H1 (cell line): ENCODE measurements around the gene CAMSAP1. TPM values are rescaled to one million over a fixed set of nuclear protein-coding genes. Genes with fewer than 3 reads are reported as not detected.

Experiments
- CBX5 ChIP-seq: fragments of 300-800, 300-1000 bp; sonication (generic); IDR thresholded peaks from 2 replicates; pipeline ENCODE4 v1.7.1; 2016; ENCODE audit warnings: antibody characterized with exemption, low read length, low read depth
- SP2 ChIP-seq: IDR thresholded peaks from 2 replicates; pipeline ENCODE4 v1.6.1; 2012; ENCODE audit warnings: mild to moderate bottlenecking, low read length, inconsistent platforms
- SUZ12 ChIP-seq: fragments of 200-600 bp; sonication (generic); IDR thresholded peaks from 2 replicates; pipeline ENCODE4 v1.6.1; 2012; ENCODE audit warnings: mild to moderate bottlenecking, inconsistent platforms, low read length, moderate library complexity, mixed read lengths
- USF2 ChIP-seq: IDR thresholded peaks from 2 replicates; pipeline ENCODE4 v1.6.1; 2011; ENCODE audit warnings: low read length, improper control_type of control experiment
- polyA plus RNA-seq, 7 experiments: library from polyadenylated mRNA; depleted of rRNA in 3 of 7; stranded (reverse) in 5 of 7; unstranded in 2 of 7; fragments of >200 nt in 5 of 7; fragments of 200-250 nt in 2 of 7; gene quantifications; 1 replicate in 5 of 7; 2 replicates in 1 of 7; 4 replicates in 1 of 7; pipeline versions ENCODE4 v1.2.1 to v1.2.3, GENCODE V29; 2011 to 2013; ENCODE audit warnings: missing spikeins in 2 of 7, mixed read lengths in 2 of 7
- total RNA-seq: library from RNA; stranded (reverse); fragmentation: NEBNext Ultra II Directional; extraction: Animal tissue kit (Norgen Biotek cat#: 25700); gene quantifications from 2 replicates; pipeline ENCODE4 v1.2.1, GENCODE V29; 2021

CAMSAP1 gene
- total and polyA plus RNA-seq, 2 of the 8 experiments (the other 6 are each of a cell fraction or from before 2014, with no cell fraction given): 13.4 to 44.0 TPM

GRCh38 chr9:135937521-135938489, 30.5 kb upstream of the CAMSAP1 start (continued):
- TF ChIP-seq USF2: no peak
- no peak for TF ChIP-seq SP2
- TF ChIP-seq SUZ12: no peak
- no peak for TF ChIP-seq CBX5
